Erythroblast (primary cell): Measurements from ENCODE around the gene HAPSTR1.

ENCODE experiments used
- GATA1 ChIP-seq: IDR thresholded peaks from 2 replicates; pipeline ENCODE4 v1.6.1; 2011; ENCODE audit warnings: low read depth, mild to moderate bottlenecking, control low read depth, low read length, moderate library complexity
- POLR2A ChIP-seq: IDR thresholded peaks from 2 replicates; pipeline ENCODE4 v1.6.1; 2011; ENCODE audit warnings: mild to moderate bottlenecking, low read length

GRCh38 chr16:9119795-9120194, 28.4 kb downstream of the HAPSTR1 start:
- no peak for TF ChIP-seq POLR2A
- no peak for TF ChIP-seq GATA1
